ENCODE measurements around the gene SFRP5. TPM values are rescaled to one million over a fixed set of nuclear protein-coding genes. Genes with fewer than 3 reads are reported as not detected.

Gene SFRP5
- total and polyA plus RNA-seq, 10 donors: 0.09 to 3.6 TPM; not detected in 8

GRCh38 chr10:97811958-97812357 lies 40.2 kb upstream of the SFRP5 start:
- WGBS, 5 donors: 57 to 67% (median 62%) methylated on average over 3 of the region's 3 CpGs

GRCh38 chr10:97810446-97810845 lies 38.6 kb upstream of the SFRP5 start:
- intact Hi-C loops (cut with DNase I; ENCODE audit: low total_unique reads): no loop called here
- no peak overlapping the region for H3K4me3 ChIP-seq
- H3K27ac ChIP-seq: no peak overlapping the region
- TF ChIP-seq POLR2A (IDR thresholded peaks at IDR 0.05): no peak
- TF ChIP-seq POLR2AphosphoS5 (IDR thresholded peaks at IDR 0.05): no peak
- no peak for TF ChIP-seq CTCF (IDR thresholded peaks at IDR 0.05 in 8 of 11, conservative IDR thresholded peaks at IDR 0.05 in 3 of 11)
- no peaks in the 10 kb centered on the region for H3K4me1 ChIP-seq
- H3K36me3 ChIP-seq: no peaks in the 10 kb centered on the region
- H3K27me3 ChIP-seq (replicated peaks in 1 of 7): peaks cover 0 to 10% (median 0%) of the 10 kb centered on the region in 7 donors
- no peak for DNase-seq
- H3K9me3 ChIP-seq: no peaks in the 10 kb centered on the region
- 72 to 83% (median 79%) methylated on average over 7 of the region's 7 CpGs for WGBS, 5 donors

More at GRCh38 chr10:97811958-97812357, 40.2 kb upstream of the SFRP5 start:
- TF ChIP-seq POLR2AphosphoS5 (IDR thresholded peaks at IDR 0.05) (no peak), POLR2A (IDR thresholded peaks at IDR 0.05) (no peak), CTCF (IDR thresholded peaks at IDR 0.05 in 8 of 11, conservative IDR thresholded peaks at IDR 0.05 in 3 of 11) (no peak)
- Histone ChIP-seq H3K27ac (no peak overlapping the region), H3K4me1 (no peaks in the 10 kb centered on the region), H3K36me3 (no peaks in the 10 kb centered on the region), H3K4me3 (no peak overlapping the region), H3K27me3 (replicated peaks in 1 of 7) (peaks cover 0 to 25% (median 0%) of the 10 kb centered on the region in 7 donors), H3K9me3 (no peaks in the 10 kb centered on the region)
- intact Hi-C loops (cut with DNase I; ENCODE audit: low total_unique reads): no loop called here
- no peak for DNase-seq

GRCh38 chr10:97805949-97806348 lies 34.1 kb upstream of the SFRP5 start:
- DNase-seq: no peak

More at GRCh38 chr10:97805949-97806348, 34.1 kb upstream of the SFRP5 start:
- TF ChIP-seq POLR2A (IDR thresholded peaks at IDR 0.05) (no peak), POLR2AphosphoS5 (IDR thresholded peaks at IDR 0.05) (no peak), CTCF (IDR thresholded peaks at IDR 0.05 in 8 of 11, conservative IDR thresholded peaks at IDR 0.05 in 3 of 11) (no peak)
- H3K36me3 ChIP-seq: no peaks in the 10 kb centered on the region
- H3K9me3 ChIP-seq: no peaks in the 10 kb centered on the region
- H3K4me1 ChIP-seq: no peaks in the 10 kb centered on the region
- no peak overlapping the region for H3K4me3 ChIP-seq
- H3K27ac ChIP-seq: no peak overlapping the region
- WGBS, 5 donors: 77 to 89% (median 86%) methylated on average over 6 of the region's 6 CpGs
- intact Hi-C loops (cut with DNase I; ENCODE audit: low total_unique reads): no loop called here
- peaks cover 0 to 10% (median 0%) of the 10 kb centered on the region in 7 donors for H3K27me3 ChIP-seq (replicated peaks in 1 of 7)

Data from spleen (tissue), 11 donors.